Neural cell (in vitro differentiated cells): Measurements from ENCODE around the gene PLD5. TPM values are rescaled to one million over a fixed set of nuclear protein-coding genes. Genes with fewer than 3 reads are reported as not detected.

ENCODE experiments used
- H2AFZ ChIP-seq: fragments of 200-600, 300-800 bp; sonication (generic), shearing (Covaris generic); 2 replicates; pipeline ENCODE4 v1.6.0; 2014; ENCODE audit warnings: low read depth, mild to moderate bottlenecking, antibody characterized with exemption, low read length, moderate library complexity
- H3F3A ChIP-seq: fragments of 200-600 bp; shearing (Covaris generic); 2 replicates; pipeline ENCODE4 v1.6.1; 2016; ENCODE audit warnings: mild to moderate bottlenecking, moderate library complexity, mixed read lengths, antibody characterized with exemption, low read length; ENCODE audit not compliant: insufficient read depth, poor library complexity, severe bottlenecking
- H3K27ac ChIP-seq: fragments of 200-600, 300-800 bp; sonication (generic), shearing (Covaris generic); 2 replicates; pipeline ENCODE4 v1.5.1; 2014; ENCODE audit warnings: mild to moderate bottlenecking, low read length, moderate library complexity
- H3K27me3 ChIP-seq: fragments of 300-800, 200-600 bp; sonication (generic), shearing (Covaris generic); 2 replicates; pipeline ENCODE4 v1.6.0; 2014; ENCODE audit warnings: mild to moderate bottlenecking, low read depth, low read length, moderate library complexity; ENCODE audit not compliant: insufficient read depth
- H3K36me3 ChIP-seq: fragments of 300-800, 200-600 bp; sonication (generic), shearing (Covaris generic); 2 replicates; pipeline ENCODE4 v1.5.1; 2014; ENCODE audit warnings: mild to moderate bottlenecking, antibody characterized with exemption, low read length, moderate library complexity; ENCODE audit not compliant: insufficient read depth
- H3K4me2 ChIP-seq: fragments of 300-800, 200-600 bp; sonication (generic), shearing (Covaris generic); 2 replicates; pipeline ENCODE4 v1.6.0; 2014; ENCODE audit warnings: mild to moderate bottlenecking, low read length
- H3K4me3 ChIP-seq: fragments of 300-800, 200-600 bp; sonication (generic), shearing (Covaris generic); 2 replicates; pipeline ENCODE4 v1.5.1; 2014; ENCODE audit warnings: mild to moderate bottlenecking, low read length, moderate library complexity
- H3K79me2 ChIP-seq: fragments of 200-600 bp; shearing (Covaris generic); replicated peaks from 2 replicates; pipeline ENCODE4 v1.6.0; 2014; ENCODE audit warnings: mild to moderate bottlenecking, low read length, moderate library complexity; ENCODE audit not compliant: insufficient read depth
- H3K9ac ChIP-seq: fragments of 300-800, 200-600 bp; sonication (generic), shearing (Covaris generic); 2 replicates; pipeline ENCODE4 v1.6.1; 2016; ENCODE audit warnings: mild to moderate bottlenecking, low read length, mixed read lengths
- H3K9me2 ChIP-seq: fragments of 200-600 bp; shearing (Covaris generic); 2 replicates; pipeline ENCODE4 v1.6.1; 2016; ENCODE audit warnings: mild to moderate bottlenecking, low read length, mixed read lengths; ENCODE audit not compliant: insufficient read depth
- H3K9me3 ChIP-seq: fragments of 200-600, 300-800 bp; sonication (generic), shearing (Covaris generic); 2 replicates; pipeline ENCODE4 v1.6.1; 2016; ENCODE audit warnings: mild to moderate bottlenecking, mixed run types, low read length, moderate library complexity, mixed read lengths
- H4K20me1 ChIP-seq: fragments of 200-600 bp; shearing (Covaris generic); 2 replicates; pipeline ENCODE4 v1.6.1; 2016; ENCODE audit warnings: mild to moderate bottlenecking, mixed run types; ENCODE audit not compliant: insufficient read depth
- CTCF ChIP-seq: fragments of 450-650 bp; IDR thresholded peaks from 2 replicates; pipeline ENCODE4 v1.5.1; 2014; ENCODE audit warnings: antibody characterized with exemption, mild to moderate bottlenecking, moderate library complexity; ENCODE audit not compliant: poor library complexity, severe bottlenecking
- EP300 ChIP-seq: fragments of 450-650 bp; conservative IDR thresholded peaks from 2 replicates; pipeline ENCODE4 v1.6.1; 2014; ENCODE audit warnings: antibody characterized with exemption, mild to moderate bottlenecking, moderate library complexity; ENCODE audit not compliant: poor library complexity, severe bottlenecking
- EZH2 ChIP-seq: fragments of 200-600, 300-800 bp; shearing (Covaris generic), sonication (generic); IDR thresholded peaks from 2 replicates; pipeline ENCODE4 v1.6.1; 2014; ENCODE audit warnings: antibody characterized with exemption, low read length, borderline replicate concordance, mild to moderate bottlenecking; ENCODE audit not compliant: insufficient read depth, poor library complexity, severe bottlenecking
- MXI1 ChIP-seq: fragments of 450-650 bp; conservative IDR thresholded peaks from 2 replicates; pipeline ENCODE4 v1.6.1; 2014; ENCODE audit warnings: antibody characterized with exemption, mild to moderate bottlenecking; ENCODE audit not compliant: poor library complexity, severe bottlenecking
- POLR2AphosphoS5 ChIP-seq: IDR thresholded peaks from 2 replicates; pipeline ENCODE4 v1.6.1; 2012
- RAD21 ChIP-seq: fragments of 450-650 bp; conservative IDR thresholded peaks from 2 replicates; pipeline ENCODE4 v1.6.1; 2014; ENCODE audit warnings: antibody characterized with exemption, mild to moderate bottlenecking, moderate library complexity
- REST ChIP-seq: IDR thresholded peaks from 2 replicates; pipeline ENCODE4 v1.6.1; 2012; ENCODE audit warnings: borderline replicate concordance
- SMC3 ChIP-seq: fragments of 450-650 bp; conservative IDR thresholded peaks from 2 replicates; pipeline ENCODE4 v1.6.1; 2014; ENCODE audit warnings: antibody characterized with exemption, mild to moderate bottlenecking, moderate library complexity; ENCODE audit not compliant: poor library complexity
- TAF1 ChIP-seq: IDR thresholded peaks from 2 replicates; pipeline ENCODE4 v1.6.1; 2012; ENCODE audit warnings: low read depth
- polyA plus RNA-seq: library from polyadenylated mRNA; depleted of rRNA; stranded (reverse); fragments of >200 nt; gene quantifications from 2 replicates; pipeline ENCODE4 v1.2.3, GENCODE V29; 2014

PLD5 gene
- polyA plus RNA-seq, 1 donor from 2014 or later, result 0.64 TPM

GRCh38 chr1:242162140-242162539 lies 362.4 kb downstream of the PLD5 start:
- TF ChIP-seq EP300, result peak; percentile 89
- no peak for TF ChIP-seq MXI1
- TF ChIP-seq RAD21, result no peak
- TF ChIP-seq POLR2AphosphoS5, result peak; percentile 88
- TF ChIP-seq REST, result peak; percentile 68

GRCh38 chr1:242147096-242147976 lies 377.2 kb downstream of the PLD5 start:
- TF ChIP-seq EZH2, result no peak
- TF ChIP-seq TAF1, result no peak
- no peak for TF ChIP-seq MXI1
- no peak for TF ChIP-seq CTCF
- TF ChIP-seq SMC3, result no peak
- TF ChIP-seq POLR2AphosphoS5, result no peak
- TF ChIP-seq EP300, result no peak
- no peak for TF ChIP-seq RAD21
- TF ChIP-seq REST, result no peak
- H3K79me2 ChIP-seq, result no peaks in the 10 kb centered on the region
- H3K27ac ChIP-seq, result no peak overlapping the region
- H3K27me3 ChIP-seq, result no peaks in the 10 kb centered on the region
- H3K36me3 ChIP-seq, result no peaks in the 10 kb centered on the region
- no peak overlapping the region for H3K4me3 ChIP-seq
- H3K9ac ChIP-seq, result no peak overlapping the region
- H3K9me3 ChIP-seq, result no peaks in the 10 kb centered on the region
- H3F3A ChIP-seq, result no peaks in the 10 kb centered on the region
- no peaks in the 10 kb centered on the region for H3K9me2 ChIP-seq
- no peaks in the 10 kb centered on the region for H4K20me1 ChIP-seq
- H2AFZ ChIP-seq, result no peak overlapping the region
- no peak overlapping the region for H3K4me2 ChIP-seq

More at GRCh38 chr1:242162140-242162539, 362.4 kb downstream of the PLD5 start:
- Histone ChIP-seq H3K9me2 (no peaks in the 10 kb centered on the region), H3K9ac (no peak overlapping the region), H3K4me2 (no peak overlapping the region), H3F3A (no peaks in the 10 kb centered on the region), H3K36me3 (no peaks in the 10 kb centered on the region), H3K79me2 (no peaks in the 10 kb centered on the region), H3K4me3 (no peak overlapping the region), H3K27ac (peak overlapping the region; percentile 65), H3K27me3 (no peaks in the 10 kb centered on the region), H4K20me1 (no peaks in the 10 kb centered on the region), H2AFZ (no peak overlapping the region), H3K9me3 (no peaks in the 10 kb centered on the region)
